GM21717 (cell line): ENCODE data around the gene NPY5R.

ENCODE experiments used
- ATAC-seq: cut with Tn5 transposase; IDR thresholded peaks from one replicate; pipeline ENCODE4 v1.9.1; 2021; ENCODE audit warnings: mild to moderate bottlenecking, moderate library complexity; ENCODE audit not compliant: unreplicated experiment

NPY5R gene

DNA sequence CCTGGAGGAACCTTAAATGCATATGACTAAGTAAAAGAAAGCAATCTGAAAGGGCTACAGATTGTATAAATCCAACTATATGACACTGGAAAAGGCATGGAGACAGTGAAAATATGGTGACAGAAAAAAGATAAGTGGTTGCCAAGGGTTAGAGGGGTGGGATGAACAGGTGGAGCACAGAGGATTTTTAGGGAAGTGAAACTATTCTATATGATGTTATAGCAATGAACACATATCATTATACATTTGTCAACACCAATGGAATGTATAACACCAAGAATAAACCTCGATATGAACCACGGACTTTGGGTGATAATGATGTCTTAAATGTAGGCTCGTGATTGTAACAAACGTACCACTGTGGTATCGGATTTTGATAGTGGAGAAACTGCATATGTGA, 40.7 kb downstream of the NPY5R start:
- ATAC-seq = no peak

DNA sequence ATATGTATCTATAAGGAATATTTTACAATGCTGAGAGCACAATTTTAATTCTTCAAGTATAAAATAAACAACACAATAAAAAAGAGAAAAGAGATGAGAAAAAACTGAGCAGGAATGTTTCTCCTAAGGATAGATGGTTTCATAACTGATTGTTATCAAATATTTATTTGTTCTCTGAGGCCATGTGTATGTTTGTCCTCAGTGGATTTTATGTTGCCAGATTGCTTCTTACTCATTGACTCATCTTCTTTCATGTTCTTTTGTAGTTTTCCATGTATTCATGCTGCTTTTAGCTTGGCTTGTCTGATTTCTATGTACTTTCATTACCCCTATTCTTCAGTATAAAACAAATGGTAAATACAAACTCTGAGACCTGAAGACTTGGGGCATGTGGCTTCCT, 41.2 kb downstream of the NPY5R start:
- no peak for ATAC-seq

DNA sequence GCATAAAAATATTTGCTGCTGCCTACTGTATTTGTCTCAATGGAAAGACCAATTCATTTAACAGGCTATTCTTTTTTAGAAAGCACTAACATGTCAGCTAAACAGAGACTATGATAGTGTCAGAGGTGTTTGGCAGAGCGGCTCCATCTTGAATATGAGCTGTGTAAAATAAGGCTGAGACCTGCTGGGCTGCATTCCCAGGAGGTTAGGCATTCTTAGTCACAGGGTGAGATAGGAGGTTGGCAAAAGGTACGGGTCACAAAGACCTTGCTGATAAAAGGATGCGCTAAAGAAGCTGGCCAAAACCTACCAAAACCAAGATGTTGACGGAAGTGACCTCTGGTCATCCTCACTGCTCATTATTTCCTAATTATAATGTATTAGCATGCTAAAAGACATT, 41.8 kb downstream of the NPY5R start:
- ATAC-seq = no peak

DNA sequence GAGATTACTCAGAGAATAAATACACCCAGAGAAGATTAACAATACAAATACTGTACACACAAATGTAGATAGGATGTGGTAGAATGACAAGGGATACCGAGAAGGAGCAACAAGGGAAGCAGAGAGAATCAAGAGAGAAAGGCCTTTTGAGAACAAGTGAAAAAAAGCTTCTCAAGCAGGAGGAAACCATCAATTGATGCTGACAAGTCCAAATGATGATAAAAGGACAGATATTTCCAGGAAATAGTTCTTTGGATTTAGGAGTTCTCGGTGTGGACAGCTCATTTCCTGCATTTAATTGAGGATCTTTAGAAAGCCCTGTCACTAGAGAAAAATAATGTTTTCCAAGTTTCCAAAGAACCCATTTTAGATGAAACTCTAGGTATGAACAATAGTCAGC, 48.1 kb downstream of the NPY5R start:
- ATAC-seq = no peak

DNA sequence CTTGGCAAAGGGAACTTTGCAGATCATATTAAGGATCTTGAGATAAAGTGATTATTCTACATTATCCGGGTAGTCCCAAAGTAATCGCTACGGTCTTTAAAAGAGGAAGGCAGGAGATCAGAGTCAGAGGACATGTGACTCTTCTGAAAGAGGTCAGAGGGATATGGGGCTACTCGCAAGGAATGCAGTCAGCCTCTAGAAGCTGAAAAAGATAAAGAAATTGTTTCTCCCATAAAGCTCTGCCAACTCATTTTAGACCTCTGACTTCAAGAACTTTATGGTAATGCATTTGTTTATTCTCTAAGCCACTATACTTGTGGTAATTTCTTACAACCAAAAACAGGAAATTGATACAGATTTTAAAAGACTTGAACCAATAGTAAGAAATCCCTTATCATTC, 48.6 kb downstream of the NPY5R start:
- ATAC-seq = no peak

DNA sequence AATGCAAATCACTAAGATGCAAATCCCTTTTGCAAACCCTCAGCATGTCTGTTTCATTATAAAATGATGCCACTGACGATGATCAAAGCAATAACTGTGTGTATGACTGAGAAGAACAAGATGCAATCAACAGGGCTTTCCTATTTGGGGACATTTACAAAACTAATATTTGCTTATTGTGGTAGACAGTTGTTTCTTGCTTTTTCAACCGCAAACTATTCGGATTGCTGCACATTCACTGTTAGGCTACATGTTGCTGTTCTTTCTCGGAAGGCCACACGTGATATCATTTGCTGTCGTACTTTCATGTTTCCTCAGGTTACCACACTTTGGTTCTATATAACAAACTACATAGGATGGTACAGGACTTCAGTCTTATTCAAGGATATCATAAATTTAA, 49.8 kb downstream of the NPY5R start:
- no peak for ATAC-seq

DNA sequence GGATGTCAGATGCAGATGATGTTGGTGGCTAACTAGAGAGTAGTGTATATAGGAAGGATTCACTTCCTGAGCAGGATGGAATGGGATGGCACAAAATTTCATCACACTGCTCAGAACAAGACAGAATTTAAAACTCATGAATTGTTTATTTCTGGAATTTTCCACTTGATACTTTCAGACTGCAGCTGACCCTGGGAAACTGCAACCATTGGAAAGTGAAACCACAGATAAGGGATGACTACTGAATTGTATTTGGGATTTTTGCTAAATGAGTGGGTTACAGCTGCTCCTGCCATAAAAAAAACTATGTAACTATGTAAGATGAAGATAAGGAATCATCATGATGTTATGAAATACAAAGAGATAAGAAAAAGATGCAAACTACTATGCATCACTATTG, 51.4 kb downstream of the NPY5R start:
- no peak for ATAC-seq

DNA sequence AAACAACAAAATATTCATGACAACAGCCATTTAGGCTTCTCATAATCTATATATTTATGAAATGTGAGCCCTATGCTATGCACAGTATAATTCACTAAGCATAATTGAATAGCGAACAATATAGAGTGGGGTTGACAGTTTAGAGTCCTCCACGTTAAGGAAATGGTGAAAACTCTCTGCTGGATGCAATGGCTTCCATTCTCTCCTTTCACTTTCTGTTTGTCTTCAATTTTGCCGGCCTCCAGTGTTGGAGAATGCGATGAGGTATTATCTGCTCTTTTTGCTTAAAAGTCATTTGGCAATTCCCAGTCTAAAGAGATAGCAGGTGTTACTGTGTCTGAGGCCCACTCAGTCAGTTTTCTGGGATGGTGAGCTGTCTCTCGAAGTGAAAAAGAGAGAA, 52.1 kb downstream of the NPY5R start:
- ATAC-seq = no peak

DNA sequence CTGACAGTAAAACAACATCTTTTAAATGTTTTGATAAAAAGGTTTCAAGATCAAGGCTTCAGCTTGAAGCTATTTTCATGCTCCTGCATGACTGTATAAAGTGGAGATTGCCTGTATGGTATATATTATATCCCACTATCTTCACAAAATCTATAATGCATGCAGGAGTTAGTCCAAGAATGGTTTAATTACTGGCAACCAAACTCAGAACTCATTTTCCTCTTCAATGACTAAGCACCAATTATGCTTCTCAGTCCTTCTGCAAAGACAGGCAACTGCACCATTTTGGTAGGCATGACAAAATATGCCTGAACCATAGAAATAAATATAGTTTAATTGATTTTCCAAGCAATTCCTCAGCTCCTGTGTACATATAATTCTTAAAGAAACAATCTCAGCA, 54.5 kb downstream of the NPY5R start:
- no peak for ATAC-seq

DNA sequence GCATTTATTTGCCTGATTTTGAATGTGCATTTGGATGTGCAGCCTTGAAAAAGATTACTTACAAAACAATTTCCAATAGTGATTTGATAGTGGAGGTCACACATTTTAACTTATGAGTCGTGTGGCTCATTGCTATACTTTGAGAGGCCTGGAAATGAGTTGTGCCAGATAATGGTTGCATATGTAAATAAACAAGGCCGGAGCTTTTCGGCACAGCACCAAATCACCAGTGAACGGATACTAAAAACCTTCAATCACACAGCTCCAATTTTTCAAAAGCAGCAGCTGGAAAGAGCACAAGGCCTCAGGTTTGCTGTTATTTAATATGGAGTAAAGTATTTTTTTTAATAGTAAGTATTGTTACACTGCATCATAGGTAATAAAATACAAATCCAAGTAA, 57.2 kb downstream of the NPY5R start:
- ATAC-seq = no peak
